Activated T-helper 2 cell treated with anti-CD3 and anti-CD28 coated beads, Interferon-gamma antibody, Interleukin-2, Interleukin-4, amounts not matched to agents 10 μg/mL and 5 μg/mL and 100 μg/mL, durations not matched to agents 14 hours and 24 hours and 36 hours (primary cell): Measurements from ENCODE around the gene MADCAM1. TPM values are rescaled to one million over a fixed set of nuclear protein-coding genes. Genes with fewer than 3 reads are reported as not detected.

Experiments used
- DNase-seq: peaks from one replicate; pipeline ENCODE4 v3.0.0; 2021; ENCODE audit warnings: low spot score
- H3K27ac Mint-ChIP-seq: one replicate; pipeline ENCODE4 v1.8.0; 2021; ENCODE audit warnings: mixed read lengths
- H3K27me3 Mint-ChIP-seq: one replicate; pipeline ENCODE4 v1.8.0; 2021; ENCODE audit warnings: low read depth, mixed read lengths
- H3K36me3 Mint-ChIP-seq: one replicate; pipeline ENCODE4 v1.8.0; 2021; ENCODE audit warnings: low read depth, mixed read lengths
- H3K4me1 Mint-ChIP-seq: one replicate; pipeline ENCODE4 v1.8.0; 2021; ENCODE audit warnings: low read depth, mixed read lengths
- H3K4me3 Mint-ChIP-seq: one replicate; pipeline ENCODE4 v1.8.0; 2021; ENCODE audit warnings: low read depth, mild to moderate bottlenecking, moderate library complexity, mixed read lengths
- H3K9me3 Mint-ChIP-seq: one replicate; pipeline ENCODE4 v1.8.0; 2021; ENCODE audit warnings: mixed read lengths
- intact Hi-C: fragments of 100-400 bp; cut with micrococcal nuclease; formaldehyde crosslinking; loops from one replicate; pipeline ENCODE4 v1.15.1; 2023
- total RNA-seq: library from RNA; stranded (reverse); gene quantifications from 2 replicates; pipeline ENCODE4 v1.2.3, GENCODE V29; 2022

The MADCAM1 gene
- total RNA-seq, 1 donor from 2014 or later, result 0.21 TPM

GRCh38 chr19:498511-498891, 2.2 kb downstream of the MADCAM1 start:
- Mint-ChIP-seq H3K27me3 (peaks cover 15% of the 10 kb centered on the region), H3K9me3 (peaks cover 4% of the 10 kb centered on the region), H3K27ac (no peak overlapping the region), H3K36me3 (no peaks in the 10 kb centered on the region), H3K4me3 (no peak overlapping the region), H3K4me1 (peaks cover 7% of the 10 kb centered on the region)
- DNase-seq, result no peak
- intact Hi-C loops, result no loop called here

- Mint-ChIP-seq H3K27ac (no peak overlapping the region), H3K4me1 (peaks cover 3% of the 10 kb centered on the region), H3K27me3 (peaks cover 15% of the 10 kb centered on the region), H3K36me3 (no peaks in the 10 kb centered on the region), H3K9me3 (no peaks in the 10 kb centered on the region), H3K4me3 (no peak overlapping the region)
- intact Hi-C loops, result no loop called here
- no peak for DNase-seq
Measured at GRCh38 chr19:498977-499623, 2.8 kb downstream of the MADCAM1 start.

GRCh38 chr19:501646-502045, 5.4 kb downstream of the MADCAM1 start:
- Mint-ChIP-seq H3K9me3 (no peaks in the 10 kb centered on the region), H3K4me1 (peaks cover 8% of the 10 kb centered on the region), H3K4me3 (no peak overlapping the region), H3K27me3 (peaks cover 13% of the 10 kb centered on the region), H3K36me3 (no peaks in the 10 kb centered on the region), H3K27ac (no peak overlapping the region)
- intact Hi-C loops, result loop anchor here (10.0 kb wide), 1 partner anchor 237 kb away; no protein-coding TSS in a partner anchor
- no peak for DNase-seq

GRCh38 chr19:504616-505015, 8.3 kb downstream of the MADCAM1 start:
- H3K9me3 Mint-ChIP-seq, result no peaks in the 10 kb centered on the region
- no peak overlapping the region for H3K27ac Mint-ChIP-seq
- DNase-seq, result no peak
- intact Hi-C loops, result loop anchor here (10.0 kb wide), 1 partner anchor 240 kb away; no protein-coding TSS in a partner anchor
- peaks cover 7% of the 10 kb centered on the region for H3K36me3 Mint-ChIP-seq
- H3K4me1 Mint-ChIP-seq, result peaks cover 21% of the 10 kb centered on the region
- H3K4me3 Mint-ChIP-seq, result no peak overlapping the region
- peaks cover under 1% of the 10 kb centered on the region for H3K27me3 Mint-ChIP-seq

- peaks cover 34% of the 10 kb centered on the region for H3K4me1 Mint-ChIP-seq
- no peaks in the 10 kb centered on the region for H3K9me3 Mint-ChIP-seq
- DNase-seq, result peak; percentile 93
- H3K27ac Mint-ChIP-seq, result peak overlapping the region; percentile 99
- H3K36me3 Mint-ChIP-seq, result peaks cover 11% of the 10 kb centered on the region
- H3K27me3 Mint-ChIP-seq, result no peaks in the 10 kb centered on the region
- H3K4me3 Mint-ChIP-seq, result peak overlapping the region; percentile 88
- intact Hi-C loops, result loop anchor here (1.0 to 10.0 kb wide), 5 partner anchors 18 to 242 kb away; partner anchors contain the start of genes BSG, CDC34 and MIER2
Measured at GRCh38 chr19:506404-507285, 10.4 kb downstream of the MADCAM1 start.

GRCh38 chr19:507286-508203, 11.3 kb downstream of the MADCAM1 start, which contains the start of gene TPGS1:
Gene TPGS1, plus strand, starts transcription at chr19:507497. Its CDS starts 10 bp downstream, at chr19:507507.
- Mint-ChIP-seq H3K9me3 (no peaks in the 10 kb centered on the region), H3K36me3 (peaks cover 11% of the 10 kb centered on the region), H3K4me3 (peak within 1 kb of the TSS; percentile 88), H3K4me1 (peaks cover 34% of the 10 kb centered on the region), H3K27ac (peak within 1 kb of the TSS; percentile 99), H3K27me3 (no peaks in the 10 kb centered on the region)
- intact Hi-C loops, result loop anchor here (1.0 to 10.0 kb wide), 5 partner anchors 19 to 243 kb away; partner anchors contain the start of genes BSG, CDC34 and MIER2
- peak; percentile 73 for DNase-seq

GRCh38 chr19:508204-509150, 12.2 kb downstream of the MADCAM1 start:
- Mint-ChIP-seq H3K27ac (peak overlapping the region; percentile 71), H3K27me3 (no peaks in the 10 kb centered on the region), H3K4me3 (peak overlapping the region; percentile 88), H3K36me3 (peaks cover 11% of the 10 kb centered on the region), H3K9me3 (no peaks in the 10 kb centered on the region), H3K4me1 (peaks cover 32% of the 10 kb centered on the region)
- DNase-seq, result no peak
- intact Hi-C loops, result loop anchor here (10.0 kb wide), 1 partner anchor 244 kb away; no protein-coding TSS in a partner anchor

- peaks cover 16% of the 10 kb centered on the region for H3K36me3 Mint-ChIP-seq
Measured at GRCh38 chr19:510606-511100, 14.4 kb downstream of the MADCAM1 start.

GRCh38 chr19:511101-511851, 15.0 kb downstream of the MADCAM1 start:
- Mint-ChIP-seq H3K27ac (peak overlapping the region; percentile 93), H3K4me3 (peak overlapping the region; percentile 75), H3K27me3 (no peaks in the 10 kb centered on the region), H3K9me3 (no peaks in the 10 kb centered on the region), H3K36me3 (peaks cover 16% of the 10 kb centered on the region), H3K4me1 (peaks cover 27% of the 10 kb centered on the region)
- intact Hi-C loops, result loop anchor here (1.0 kb wide), 1 partner anchor 20 kb away; the partner anchor contains the start of gene CDC34
- peak; percentile 86 for DNase-seq

More at GRCh38 chr19:510606-511100, 14.4 kb downstream of the MADCAM1 start:
- H3K27me3 Mint-ChIP-seq, result no peaks in the 10 kb centered on the region
- H3K4me3 Mint-ChIP-seq, result peak overlapping the region; percentile 75
- H3K27ac Mint-ChIP-seq, result peak overlapping the region; percentile 93
- H3K9me3 Mint-ChIP-seq, result no peaks in the 10 kb centered on the region
- intact Hi-C loops, result loop anchor here (1.0 kb wide), 1 partner anchor 21 kb away; the partner anchor contains the start of gene CDC34
- peaks cover 28% of the 10 kb centered on the region for H3K4me1 Mint-ChIP-seq
- DNase-seq, result peak; percentile 92

GRCh38 chr19:512547-513365, 16.5 kb downstream of the MADCAM1 start:
- Mint-ChIP-seq H3K27me3 (no peaks in the 10 kb centered on the region), H3K9me3 (no peaks in the 10 kb centered on the region), H3K4me3 (no peak overlapping the region), H3K36me3 (peaks cover 16% of the 10 kb centered on the region), H3K4me1 (peaks cover 30% of the 10 kb centered on the region), H3K27ac (no peak overlapping the region)
- intact Hi-C loops, result no loop called here
- no peak for DNase-seq
